Liver (tissue), 9 donors: Measurements from ENCODE around the gene FIGLA. TPM values are rescaled to one million over a fixed set of nuclear protein-coding genes. Genes with fewer than 3 reads are reported as not detected.

Experiments used
- DNase-seq: peaks from one replicate; pipeline ENCODE4 v3.0.0-alpha.2; 2017; ENCODE audit warnings: low spot score
- H3K27ac ChIP-seq, 2 donors: one replicate each; pipeline ENCODE4 v1.7.0; 2013; ENCODE audit warnings: inconsistent platforms in 2 of 2, low read length in 2 of 2, control low read depth in 1 of 2, low read depth in 1 of 2, mild to moderate bottlenecking in 1 of 2
- H3K27me3 ChIP-seq, 4 donors: one replicate each; pipeline versions ENCODE4 v1.6.1 to v1.7.0; 2013; ENCODE audit warnings: low read length in 3 of 4, inconsistent platforms in 1 of 4, mild to moderate bottlenecking in 1 of 4, moderate library complexity in 1 of 4; ENCODE audit not compliant: control insufficient read depth in 4 of 4, insufficient read depth in 4 of 4
- H3K36me3 ChIP-seq, 4 donors: one replicate each; pipeline versions ENCODE4 v1.6.1 to v1.7.0; 2013; ENCODE audit warnings: low read length in 3 of 4, mild to moderate bottlenecking in 3 of 4, low read depth in 1 of 4, moderate library complexity in 1 of 4; ENCODE audit not compliant: control insufficient read depth in 4 of 4, insufficient read depth in 3 of 4
- H3K4me1 ChIP-seq, 4 donors: one replicate each; pipeline versions ENCODE4 v1.6.1 to v1.7.0; 2013; ENCODE audit warnings: low read length in 3 of 4, mild to moderate bottlenecking in 3 of 4, moderate library complexity in 1 of 4; ENCODE audit not compliant: control insufficient read depth in 4 of 4, insufficient read depth in 4 of 4
- H3K4me3 ChIP-seq, 3 donors: one replicate each; pipeline versions ENCODE4 v1.6.1 to v1.7.0; 2013; ENCODE audit warnings: low read length in 3 of 3, control low read depth in 1 of 3, low read depth in 1 of 3, mild to moderate bottlenecking in 1 of 3
- H3K9ac ChIP-seq, 2 donors: one replicate each; pipeline ENCODE4 v1.7.0; 2013; ENCODE audit warnings: low read length in 2 of 2, mild to moderate bottlenecking in 2 of 2, moderate library complexity in 2 of 2, control low read depth in 1 of 2, low read depth in 1 of 2
- H3K9me3 ChIP-seq, 4 donors: one replicate each; pipeline versions ENCODE4 v1.6.1 to v1.7.0; 2013; ENCODE audit warnings: low read length in 3 of 4; ENCODE audit not compliant: control insufficient read depth in 4 of 4
- EGR1 ChIP-seq, 2 donors: IDR thresholded peaks; 2 replicates each; pipeline ENCODE4 v1.6.1; 2016 to 2018; ENCODE audit warnings: antibody characterized with exemption in 2 of 2, low read depth in 2 of 2
- FOXA1 ChIP-seq: IDR thresholded peaks from 2 replicates; pipeline ENCODE4 v1.6.1; 2016; ENCODE audit warnings: antibody characterized with exemption
- FOXA2 ChIP-seq: IDR thresholded peaks from 2 replicates; pipeline ENCODE4 v1.6.1; 2016; ENCODE audit warnings: antibody characterized with exemption
- HNF4A ChIP-seq, 2 donors: conservative IDR thresholded peaks; 2 replicates each; pipeline ENCODE4 v1.6.1; 2016; ENCODE audit warnings: antibody characterized with exemption in 2 of 2, mild to moderate bottlenecking in 2 of 2
- HNF4G ChIP-seq: IDR thresholded peaks from 2 replicates; pipeline ENCODE4 v1.6.1; 2016; ENCODE audit warnings: antibody characterized with exemption
- JUND ChIP-seq, 2 donors: IDR thresholded peaks; 2 replicates each; pipeline ENCODE4 v1.6.1; 2016; ENCODE audit warnings: antibody characterized with exemption in 2 of 2
- NR2F2 ChIP-seq: IDR thresholded peaks from 2 replicates; pipeline ENCODE4 v1.6.1; 2016; ENCODE audit warnings: antibody characterized with exemption
- REST ChIP-seq: IDR thresholded peaks from 2 replicates; pipeline ENCODE4 v1.6.1; 2016; ENCODE audit warnings: antibody characterized with exemption, mild to moderate bottlenecking
- RXRA ChIP-seq, 2 donors: IDR thresholded peaks; 2 replicates each; pipeline ENCODE4 v1.6.1; 2017 to 2018; ENCODE audit warnings: antibody characterized with exemption in 2 of 2, mild to moderate bottlenecking in 1 of 2
- SP1 ChIP-seq: IDR thresholded peaks from 2 replicates; pipeline ENCODE4 v1.6.1; 2018; ENCODE audit warnings: antibody characterized with exemption, mild to moderate bottlenecking
- TAF1 ChIP-seq: conservative IDR thresholded peaks from 2 replicates; pipeline ENCODE4 v1.6.1; 2016; ENCODE audit warnings: antibody characterized with exemption, mild to moderate bottlenecking
- YY1 ChIP-seq: IDR thresholded peaks from 2 replicates; pipeline ENCODE4 v1.6.1; 2016; ENCODE audit warnings: antibody characterized with exemption, mild to moderate bottlenecking
- WGBS: extraction: QIAGEN DNeasy Blood & Tissue Kit; methylation state at CpG from one replicate; pipeline ENCODE4 v1.1.7; 2013; 5-methylcytosine and 5-hydroxymethylcytosine counted together
- polyA plus RNA-seq, 2 donors: library from polyadenylated mRNA; stranded (reverse) in 1 of 2; unstranded in 1 of 2; fragments of 200-250 nt in 1 of 2; fragments of >200 nt in 1 of 2; fragmentation: Nextera tagmentation in 1 of 2; extraction: Ambion mirVana in 1 of 2; gene quantifications; one replicate each; pipeline versions ENCODE4 v1.2.1 to v1.2.3, GENCODE V29; 2013 to 2015
- total RNA-seq, 2 donors: library from RNA; depleted of rRNA; stranded (reverse); fragments of >200 nt; gene quantifications; one replicate each; pipeline ENCODE4 v1.2.3, GENCODE V29; 2014
- TF ChIP-seq, protein P1 (sequence below): fragments of 150-350 bp; IDR thresholded peaks from 2 replicates; pipeline ENCODE4 v1.5.1; 2017; ENCODE audit warnings: improper control_type of control experiment, low read depth, low read length; ENCODE audit not compliant: missing input control
- TF ChIP-seq, protein P2 (sequence below): IDR thresholded peaks from 2 replicates; pipeline ENCODE4 v1.6.1; 2016; ENCODE audit warnings: antibody characterized with exemption
- donor health status: healthy.
- donor health status: healthy.
- donor health status: healthy.
- donor health status: healthy.
- donor health status: healthy.

FIGLA gene
- total and polyA plus RNA-seq, 4 donors = not detected

GRCh38 chr2:70778676-70779075 lies 11.8 kb downstream of the FIGLA start:
- WGBS = 63% methylated on average over 1 of the region's 1 CpG
- Histone ChIP-seq H3K27me3 (peaks cover 0 to 7% (median 4%) of the 10 kb centered on the region in 4 donors), H3K9ac (no peak overlapping the region), H3K27ac (no peak overlapping the region), H3K9me3 (peaks cover 0 to 4% (median 0%) of the 10 kb centered on the region in 4 donors), H3K4me1 (no peaks in the 10 kb centered on the region), H3K36me3 (no peaks in the 10 kb centered on the region), H3K4me3 (no peak overlapping the region)
- DNase-seq = no peak
- TF ChIP-seq JUND (IDR thresholded peaks at IDR 0.05) = no peak

- TF ChIP-seq EGR1 (IDR thresholded peaks at IDR 0.05; ENCODE audit: low read depth in 2 of 2) = no peak
- no peak for TF ChIP-seq YY1
- TF ChIP-seq TAF1 = no peak
- no peak for TF ChIP-seq REST
- no peak for TF ChIP-seq JUND (IDR thresholded peaks at IDR 0.05)
- TF ChIP-seq FOXA2 = no peak
- TF ChIP-seq, protein P1, sequence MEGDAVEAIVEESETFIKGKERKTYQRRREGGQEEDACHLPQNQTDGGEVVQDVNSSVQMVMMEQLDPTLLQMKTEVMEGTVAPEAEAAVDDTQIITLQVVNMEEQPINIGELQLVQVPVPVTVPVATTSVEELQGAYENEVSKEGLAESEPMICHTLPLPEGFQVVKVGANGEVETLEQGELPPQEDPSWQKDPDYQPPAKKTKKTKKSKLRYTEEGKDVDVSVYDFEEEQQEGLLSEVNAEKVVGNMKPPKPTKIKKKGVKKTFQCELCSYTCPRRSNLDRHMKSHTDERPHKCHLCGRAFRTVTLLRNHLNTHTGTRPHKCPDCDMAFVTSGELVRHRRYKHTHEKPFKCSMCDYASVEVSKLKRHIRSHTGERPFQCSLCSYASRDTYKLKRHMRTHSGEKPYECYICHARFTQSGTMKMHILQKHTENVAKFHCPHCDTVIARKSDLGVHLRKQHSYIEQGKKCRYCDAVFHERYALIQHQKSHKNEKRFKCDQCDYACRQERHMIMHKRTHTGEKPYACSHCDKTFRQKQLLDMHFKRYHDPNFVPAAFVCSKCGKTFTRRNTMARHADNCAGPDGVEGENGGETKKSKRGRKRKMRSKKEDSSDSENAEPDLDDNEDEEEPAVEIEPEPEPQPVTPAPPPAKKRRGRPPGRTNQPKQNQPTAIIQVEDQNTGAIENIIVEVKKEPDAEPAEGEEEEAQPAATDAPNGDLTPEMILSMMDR = no peak
- TF ChIP-seq HNF4G = no peak
- no peak for TF ChIP-seq FOXA1
- no peak for TF ChIP-seq HNF4A (conservative IDR thresholded peaks at IDR 0.05)
- Histone ChIP-seq H3K36me3 (no peaks in the 10 kb centered on the region), H3K9me3 (peaks cover 0 to 4% (median 0%) of the 10 kb centered on the region in 4 donors), H3K9ac (no peak overlapping the region), H3K27ac (no peak overlapping the region), H3K27me3 (peaks cover 0 to 7% (median 6%) of the 10 kb centered on the region in 4 donors), H3K4me1 (no peaks in the 10 kb centered on the region), H3K4me3 (no peak overlapping the region)
- 56% methylated on average over 2 of the region's 2 CpGs for WGBS
- DNase-seq = no peak
Measured at GRCh38 chr2:70777450-70777849, 13.0 kb downstream of the FIGLA start.

DNA sequence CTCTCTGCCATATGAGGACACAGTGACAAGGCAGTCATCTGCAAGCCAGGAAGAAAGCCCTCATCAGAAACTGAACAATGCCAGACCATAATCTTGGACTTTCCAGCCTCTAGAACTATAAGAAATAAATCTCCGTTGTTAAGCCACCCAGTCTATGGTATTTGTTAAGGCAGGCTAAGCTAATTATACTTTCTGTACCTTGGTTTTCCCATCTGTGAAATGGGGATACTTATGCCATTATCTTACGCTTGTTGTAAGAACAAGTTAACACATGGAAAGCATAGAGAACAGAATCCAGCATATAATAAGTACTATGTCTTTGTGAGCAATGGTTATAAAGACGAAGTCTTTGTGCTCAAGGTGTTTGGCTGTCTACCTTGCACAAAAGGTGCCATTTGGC lies 14.2 kb downstream of the FIGLA start:
- no peak for DNase-seq
- WGBS = 83% methylated on average over 3 of the region's 3 CpGs
- H3K4me1 ChIP-seq = no peaks in the 10 kb centered on the region
- TF ChIP-seq RXRA (IDR thresholded peaks at IDR 0.05) (no peak), JUND (IDR thresholded peaks at IDR 0.05) (no peak), NR2F2 (no peak), REST (no peak), FOXA2 (no peak), SP1 (no peak), HNF4G (no peak), FOXA1 (no peak), EGR1 (IDR thresholded peaks at IDR 0.05; ENCODE audit: low read depth in 2 of 2) (no peak)
- TF ChIP-seq, protein P2, sequence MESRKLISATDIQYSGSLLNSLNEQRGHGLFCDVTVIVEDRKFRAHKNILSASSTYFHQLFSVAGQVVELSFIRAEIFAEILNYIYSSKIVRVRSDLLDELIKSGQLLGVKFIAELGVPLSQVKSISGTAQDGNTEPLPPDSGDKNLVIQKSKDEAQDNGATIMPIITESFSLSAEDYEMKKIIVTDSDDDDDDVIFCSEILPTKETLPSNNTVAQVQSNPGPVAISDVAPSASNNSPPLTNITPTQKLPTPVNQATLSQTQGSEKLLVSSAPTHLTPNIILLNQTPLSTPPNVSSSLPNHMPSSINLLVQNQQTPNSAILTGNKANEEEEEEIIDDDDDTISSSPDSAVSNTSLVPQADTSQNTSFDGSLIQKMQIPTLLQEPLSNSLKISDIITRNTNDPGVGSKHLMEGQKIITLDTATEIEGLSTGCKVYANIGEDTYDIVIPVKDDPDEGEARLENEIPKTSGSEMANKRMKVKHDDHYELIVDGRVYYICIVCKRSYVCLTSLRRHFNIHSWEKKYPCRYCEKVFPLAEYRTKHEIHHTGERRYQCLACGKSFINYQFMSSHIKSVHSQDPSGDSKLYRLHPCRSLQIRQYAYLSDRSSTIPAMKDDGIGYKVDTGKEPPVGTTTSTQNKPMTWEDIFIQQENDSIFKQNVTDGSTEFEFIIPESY = no peak
- TF ChIP-seq, protein P1 = no peak

More for the DNA sequence above, 14.2 kb downstream of the FIGLA start:
- Histone ChIP-seq H3K27ac (no peak overlapping the region), H3K27me3 (peaks cover 0 to 7% (median 6%) of the 10 kb centered on the region in 4 donors), H3K36me3 (no peaks in the 10 kb centered on the region), H3K9ac (no peak overlapping the region), H3K4me3 (no peak overlapping the region), H3K9me3 (peaks cover 0 to 4% (median 0%) of the 10 kb centered on the region in 4 donors)
